ENCODE data around the gene ADAM21.
A peak's percentile ranks its signal among the peaks of the same experiment; 100 is the strongest.
"Not testable (repeated sequence)": the region's sequence is repeated elsewhere in the genome, so short reads cannot be mapped to it uniquely, and the experiment has no call there.

ADAM21 gene

DNA sequence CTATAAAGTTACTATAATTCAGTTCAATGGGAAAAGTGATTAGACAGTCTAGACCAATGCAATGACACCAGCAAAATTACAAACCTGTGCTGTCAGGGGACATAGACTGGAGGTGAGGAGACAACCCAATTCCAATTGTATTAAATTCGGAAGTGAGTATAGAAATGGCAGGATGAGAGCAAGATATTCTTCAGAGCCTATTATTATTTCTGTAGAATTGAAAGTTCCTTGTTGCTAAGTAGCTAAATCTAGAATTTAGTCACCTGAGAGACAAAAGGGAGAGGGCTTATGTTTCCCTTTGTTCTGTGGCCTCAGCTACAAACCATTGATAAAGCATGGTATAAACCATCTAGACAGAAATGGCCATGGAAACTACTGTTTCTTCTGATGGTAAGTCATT lies at the start of gene ADAM21:
Gene ADAM21 (plus strand): TSS at position 301 of the 400 bp plus-strand sequence. CDS start 5,326 bp downstream, outside the sequence.
- no peak within 1 kb of the TSS for H3K4me3 ChIP-seq (ENCODE audit: low read length)
- DNase-seq (ENCODE audit: low read depth): no peak
- TF ChIP-seq, protein P1, sequence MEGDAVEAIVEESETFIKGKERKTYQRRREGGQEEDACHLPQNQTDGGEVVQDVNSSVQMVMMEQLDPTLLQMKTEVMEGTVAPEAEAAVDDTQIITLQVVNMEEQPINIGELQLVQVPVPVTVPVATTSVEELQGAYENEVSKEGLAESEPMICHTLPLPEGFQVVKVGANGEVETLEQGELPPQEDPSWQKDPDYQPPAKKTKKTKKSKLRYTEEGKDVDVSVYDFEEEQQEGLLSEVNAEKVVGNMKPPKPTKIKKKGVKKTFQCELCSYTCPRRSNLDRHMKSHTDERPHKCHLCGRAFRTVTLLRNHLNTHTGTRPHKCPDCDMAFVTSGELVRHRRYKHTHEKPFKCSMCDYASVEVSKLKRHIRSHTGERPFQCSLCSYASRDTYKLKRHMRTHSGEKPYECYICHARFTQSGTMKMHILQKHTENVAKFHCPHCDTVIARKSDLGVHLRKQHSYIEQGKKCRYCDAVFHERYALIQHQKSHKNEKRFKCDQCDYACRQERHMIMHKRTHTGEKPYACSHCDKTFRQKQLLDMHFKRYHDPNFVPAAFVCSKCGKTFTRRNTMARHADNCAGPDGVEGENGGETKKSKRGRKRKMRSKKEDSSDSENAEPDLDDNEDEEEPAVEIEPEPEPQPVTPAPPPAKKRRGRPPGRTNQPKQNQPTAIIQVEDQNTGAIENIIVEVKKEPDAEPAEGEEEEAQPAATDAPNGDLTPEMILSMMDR (IDR thresholded peaks at IDR 0.05; ENCODE audit: insufficient read depth, low read depth, low read length, missing control alignments): no peak

DNA sequence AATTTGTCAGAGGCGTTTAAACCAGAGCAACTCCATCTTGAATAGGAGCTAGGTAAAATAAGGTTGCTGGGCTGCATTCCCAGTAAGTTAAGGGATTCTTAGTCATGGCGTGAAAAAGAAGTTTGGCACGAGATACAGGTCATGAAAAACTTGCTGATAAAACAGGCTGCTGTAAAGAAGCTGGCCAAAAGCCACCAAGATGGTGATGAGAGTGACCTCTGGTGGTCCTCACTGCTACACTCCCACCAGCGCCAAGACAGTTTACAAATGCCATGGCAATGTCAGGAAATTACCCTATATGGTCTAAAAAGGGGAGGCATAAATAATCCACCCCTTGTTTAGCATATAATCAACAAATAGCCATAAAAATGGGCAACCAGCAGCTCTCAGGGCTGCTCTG lies 48.6 kb upstream of the ADAM21 start:
- peak; percentile 73 for DNase-seq (ENCODE audit: low read depth)
- H3K4me3 ChIP-seq (ENCODE audit: low read length): not testable (repeated sequence)

DNA sequence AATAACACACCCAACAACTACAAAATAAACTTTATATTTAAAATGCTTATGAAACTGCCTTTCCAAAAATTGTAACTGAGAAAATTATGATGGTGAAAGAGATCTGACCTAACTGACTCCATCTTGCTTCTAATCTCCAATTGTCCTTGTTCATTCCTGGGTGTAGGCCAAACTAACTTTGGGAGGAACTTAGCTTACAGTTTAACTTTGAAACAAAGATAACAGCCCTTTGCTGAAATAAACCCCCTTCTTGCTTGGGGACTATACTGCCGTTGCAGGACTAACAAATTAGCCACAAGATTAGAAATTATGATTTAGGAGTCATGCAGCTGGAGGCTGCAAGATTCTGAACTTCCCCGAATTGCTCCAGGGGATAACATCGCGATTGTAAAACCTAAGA lies 45.8 kb upstream of the ADAM21 start:
- H3K4me3 ChIP-seq (ENCODE audit: low read length); DNase-seq (ENCODE audit: low read depth): not testable (repeated sequence)

DNA sequence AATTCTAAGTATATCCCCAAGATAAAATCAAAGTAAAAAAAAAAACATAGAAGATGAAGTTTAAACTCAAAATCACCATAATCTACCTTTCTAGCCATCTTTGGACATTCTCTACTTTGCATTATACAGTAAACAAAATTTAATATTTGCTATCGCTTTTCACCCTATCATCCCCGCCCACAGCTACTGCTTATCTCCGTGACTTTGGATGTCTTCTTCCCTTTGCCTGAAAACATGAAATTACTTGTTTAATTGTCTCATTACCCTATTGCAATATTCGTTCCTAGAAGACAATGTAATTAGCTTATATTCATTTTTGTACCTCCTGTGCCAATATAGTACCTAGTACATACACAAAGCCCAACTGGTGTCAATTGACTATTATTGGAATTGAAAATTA lies 44.4 kb upstream of the ADAM21 start:
- TF ChIP-seq, protein P1 (IDR thresholded peaks at IDR 0.05; ENCODE audit: insufficient read depth, low read depth, low read length, missing control alignments): no peak
- no peak overlapping the region for H3K4me3 ChIP-seq (ENCODE audit: low read length)
- DNase-seq (ENCODE audit: low read depth): no peak

DNA sequence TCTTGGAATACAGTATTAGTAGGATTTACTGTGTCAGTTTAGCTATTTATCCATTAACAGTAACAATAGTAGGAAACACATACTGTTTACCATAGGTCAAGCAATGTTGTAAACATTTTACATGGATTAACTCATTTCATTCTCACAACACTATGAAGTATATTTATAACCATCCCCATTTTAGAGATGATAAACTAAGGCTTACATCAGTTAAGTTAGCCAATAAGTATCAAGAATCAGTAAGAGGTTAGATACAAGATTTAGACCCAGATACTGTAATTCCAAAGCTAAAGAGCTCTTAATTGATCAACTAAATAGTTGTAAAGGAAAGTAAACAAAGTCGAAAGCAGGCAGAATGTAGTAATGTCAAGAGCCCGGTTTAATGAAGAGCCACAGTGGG lies 36.2 kb upstream of the ADAM21 start:
- TF ChIP-seq, protein P1 (IDR thresholded peaks at IDR 0.05; ENCODE audit: insufficient read depth, low read depth, low read length, missing control alignments): no peak
- DNase-seq (ENCODE audit: low read depth): no peak
- peak overlapping the region; percentile 62 for H3K4me3 ChIP-seq (ENCODE audit: low read length)

DNA sequence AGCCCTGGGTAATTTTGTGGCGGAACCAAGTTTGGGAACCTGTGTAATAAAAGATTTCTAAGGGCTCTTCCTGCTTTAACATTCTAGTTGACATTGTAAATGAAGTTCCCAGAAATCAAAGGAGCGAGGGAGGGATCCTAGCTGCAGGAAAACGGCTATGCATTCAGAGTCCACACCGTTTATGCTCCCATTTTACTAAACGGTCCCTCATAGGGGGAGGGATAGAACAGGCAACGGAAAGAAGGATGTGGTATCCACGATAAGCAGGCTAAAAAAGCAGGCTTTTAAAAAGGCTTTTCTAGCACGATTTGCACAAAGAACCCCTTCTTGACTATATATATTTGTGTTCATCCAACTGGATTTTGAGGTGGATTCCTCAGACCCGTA lies 35.6 kb upstream of the ADAM21 start:
- peak overlapping the region; percentile 62 for H3K4me3 ChIP-seq (ENCODE audit: low read length)

DNA sequence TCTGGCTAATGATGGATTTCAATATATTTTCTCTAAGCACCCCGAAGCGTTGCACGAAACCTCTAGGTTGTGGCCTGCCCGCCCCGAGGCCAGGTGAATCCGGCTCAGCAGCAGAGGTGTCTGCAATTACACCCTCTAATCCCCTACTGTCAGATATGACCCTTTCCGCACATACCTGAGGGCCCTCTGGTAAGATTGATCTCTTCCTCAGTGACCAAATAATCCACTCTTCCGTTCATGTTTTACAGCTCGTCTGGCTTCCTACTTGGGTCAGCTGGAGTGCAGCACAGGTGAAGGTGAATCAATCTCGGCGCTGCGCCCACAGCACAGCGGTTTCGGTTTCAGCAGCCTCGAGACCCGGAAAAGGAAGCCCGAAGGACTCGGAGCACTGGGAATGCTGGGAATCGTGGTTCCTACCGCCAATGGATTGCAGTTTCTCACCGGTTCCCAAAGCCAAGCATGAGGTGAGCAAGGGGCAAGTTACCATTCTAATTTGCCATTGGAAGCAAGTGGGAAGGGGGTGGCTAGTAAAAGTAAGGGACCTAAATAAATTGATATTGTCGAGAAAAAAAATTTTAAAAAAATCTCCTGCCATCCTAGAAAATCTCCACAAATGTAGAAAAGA lies 35.1 kb upstream of the ADAM21 start, which contains the start of gene SYNJ2BP:
Gene SYNJ2BP (minus strand): TSS at position 366 of the 625 bp plus-strand sequence. CDS start 127 bp downstream, at position 239.
- TF ChIP-seq, protein P1 (IDR thresholded peaks at IDR 0.05; ENCODE audit: insufficient read depth, low read depth, low read length, missing control alignments): no peak
- DNase-seq (ENCODE audit: low read depth): peak; percentile 87
- peak within 1 kb of the TSS; percentile 62 for H3K4me3 ChIP-seq (ENCODE audit: low read length)

More for the DNA sequence above, 35.6 kb upstream of the ADAM21 start:
- peak; percentile 10 for DNase-seq (ENCODE audit: low read depth)
- TF ChIP-seq, protein P1 (IDR thresholded peaks at IDR 0.05; ENCODE audit: insufficient read depth, low read depth, low read length, missing control alignments): no peak

DNA sequence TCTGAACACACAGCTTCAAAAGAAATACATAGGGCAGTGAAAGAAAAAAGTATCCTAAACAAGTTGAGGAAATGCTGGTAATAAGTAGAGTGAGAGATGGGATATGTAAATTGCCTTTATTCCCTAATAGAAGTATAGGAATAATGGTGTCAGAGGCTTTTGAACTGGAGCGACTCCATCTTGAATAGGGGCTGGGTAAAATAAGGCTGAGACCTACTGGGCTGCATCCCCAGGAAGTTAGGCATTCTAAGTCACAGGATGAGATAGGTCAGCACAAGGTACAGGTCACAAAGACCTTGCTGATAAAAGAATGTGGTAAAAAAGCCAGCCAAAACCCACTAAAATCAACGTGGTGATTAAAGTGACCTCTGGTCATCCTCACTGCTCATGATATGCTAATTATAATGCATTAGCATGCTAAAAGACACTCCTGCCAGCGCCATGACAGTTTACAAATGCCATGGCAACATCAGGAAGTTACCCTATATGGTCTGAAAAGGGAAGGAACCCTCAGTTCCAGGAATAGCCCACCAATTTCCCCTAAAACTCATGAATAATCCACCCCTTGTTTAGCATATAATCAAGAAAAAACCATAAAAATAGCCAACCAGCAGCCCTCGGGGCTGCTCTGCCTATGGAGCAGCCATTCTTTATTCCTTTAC lies 32.6 kb upstream of the ADAM21 start:
- not testable (repeated sequence) for H3K4me3 ChIP-seq (ENCODE audit: low read length); DNase-seq (ENCODE audit: low read depth)
